A673 (cell line): ENCODE data around the gene GSAP. TPM values are rescaled to one million over a fixed set of nuclear protein-coding genes. Genes with fewer than 3 reads are reported as not detected.

Experiments
- BruUV-seq: library from RNA; stranded (reverse); fragments of 400-500 nt; replicated peaks from 2 replicates; lab custom pipeline; 2021; lab: Mats Ljungman, UMichigan
- CTCF ChIA-PET: fragments of 300-600 bp; sonication (Branson Sonifier 250); formaldehyde crosslinking; loops from one replicate; lab custom pipeline; 2022; ENCODE audit warnings: antibody characterized with exemption; lab: Charles Lee
- POLR2A ChIA-PET: fragments of 300-600 bp; sonication (Branson Sonifier 250); formaldehyde crosslinking; loops from one replicate; lab custom pipeline; 2022; ENCODE audit warnings: antibody characterized with exemption; ENCODE audit not compliant: low non-redundant PET; lab: Charles Lee
- DNase-seq: peaks from one replicate; pipeline ENCODE4 v3.0.0-alpha.2; 2015; ENCODE audit warnings: low spot score
- H3K27ac ChIP-seq: fragments of 200-600 bp; sonication (generic); 2 replicates; pipeline ENCODE4 v1.5.1; 2016; ENCODE audit warnings: mixed run types, low read depth, mild to moderate bottlenecking, mixed read lengths, antibody characterized with exemption, low read length; ENCODE audit not compliant: poor library complexity, severe bottlenecking
- H3K27me3 ChIP-seq: fragments of 200-600 bp; sonication (generic); replicated peaks from 2 replicates; pipeline ENCODE4 v1.6.1; 2017; ENCODE audit warnings: mixed run types, low read depth, mild to moderate bottlenecking, mixed read lengths, antibody characterized with exemption, low read length; ENCODE audit not compliant: insufficient read depth, poor library complexity
- H3K36me3 ChIP-seq: fragments of 200-600 bp; sonication (generic); 2 replicates; pipeline ENCODE4 v1.6.1; 2016; ENCODE audit warnings: mixed run types, mild to moderate bottlenecking, mixed read lengths, antibody characterized with exemption, low read length; ENCODE audit not compliant: insufficient read depth, poor library complexity, severe bottlenecking
- H3K4me1 ChIP-seq: fragments of 200-600 bp; sonication (generic); 2 replicates; pipeline ENCODE4 v1.6.1; 2017; ENCODE audit warnings: mixed run types, mild to moderate bottlenecking, mixed read lengths, antibody characterized with exemption, low read length; ENCODE audit not compliant: insufficient read depth, poor library complexity, severe bottlenecking
- H3K4me3 ChIP-seq: fragments of 200-600 bp; sonication (generic); 2 replicates; pipeline ENCODE4 v1.5.1; 2016; ENCODE audit warnings: low read depth, mixed run types, mild to moderate bottlenecking, mixed read lengths, low read length; ENCODE audit not compliant: poor library complexity, severe bottlenecking
- H3K9me3 ChIP-seq: fragments of 200-600 bp; sonication (generic); 2 replicates; pipeline ENCODE4 v1.6.1; 2016; ENCODE audit warnings: mixed run types, low read depth, mild to moderate bottlenecking, mixed read lengths, antibody characterized with exemption, low read length; ENCODE audit not compliant: poor library complexity, severe bottlenecking
- EZH2 ChIP-seq: fragments of 200-600 bp; sonication (generic); IDR thresholded peaks from 2 replicates; pipeline ENCODE4 v1.6.1; 2017; ENCODE audit warnings: borderline replicate concordance, low read depth, mild to moderate bottlenecking, mixed read lengths, antibody characterized with exemption, low read length; ENCODE audit not compliant: poor library complexity, severe bottlenecking
- intact Hi-C: fragments of 100-400 bp; cut with micrococcal nuclease; formaldehyde crosslinking; loops from one replicate; pipeline ENCODE4 v1.10.0; 2022; ENCODE audit not compliant: unreplicated experiment
- total RNA-seq: library from RNA; stranded (reverse); gene quantifications from 2 replicates; pipeline ENCODE4 v1.2.3, GENCODE V29; 2021
- TF ChIP-seq, protein P1 (sequence below): fragments of 300-800, 200-600 bp; sonication (generic); conservative IDR thresholded peaks from 2 replicates; pipeline ENCODE4 v1.5.1; 2017; ENCODE audit warnings: low read depth, mild to moderate bottlenecking, antibody characterized with exemption, low read length, moderate library complexity, mixed read lengths

Gene GSAP
- total RNA-seq, 1 experiment from 2014 or later, result 0.15 TPM

DNA sequence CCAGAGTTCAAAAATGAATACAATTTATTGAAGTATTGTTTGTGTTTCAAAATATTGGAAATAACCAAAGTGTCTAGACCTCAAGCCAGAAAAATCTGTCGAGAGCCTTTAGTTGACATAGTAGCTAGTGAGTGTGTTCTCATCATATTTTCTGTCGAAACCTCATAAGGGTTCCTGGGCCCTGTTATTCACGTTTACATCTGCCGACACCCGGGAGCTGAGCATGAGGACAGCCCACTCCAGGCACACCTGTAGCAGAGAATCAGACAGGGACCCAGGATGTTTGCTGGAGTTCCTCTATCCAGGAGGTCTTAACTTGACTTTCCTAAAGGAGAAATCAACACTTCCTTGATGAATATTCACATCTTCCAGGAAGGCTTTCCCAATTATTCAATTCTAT is 144.4 kb downstream of the GSAP start:
- ChIA-PET CTCF (no interaction called here), POLR2A (interaction anchor here (0.6 kb wide), 1 partner anchor 96 kb away, joined by 4 read pairs; no protein-coding TSS in a partner anchor)
- TF ChIP-seq, protein P1, sequence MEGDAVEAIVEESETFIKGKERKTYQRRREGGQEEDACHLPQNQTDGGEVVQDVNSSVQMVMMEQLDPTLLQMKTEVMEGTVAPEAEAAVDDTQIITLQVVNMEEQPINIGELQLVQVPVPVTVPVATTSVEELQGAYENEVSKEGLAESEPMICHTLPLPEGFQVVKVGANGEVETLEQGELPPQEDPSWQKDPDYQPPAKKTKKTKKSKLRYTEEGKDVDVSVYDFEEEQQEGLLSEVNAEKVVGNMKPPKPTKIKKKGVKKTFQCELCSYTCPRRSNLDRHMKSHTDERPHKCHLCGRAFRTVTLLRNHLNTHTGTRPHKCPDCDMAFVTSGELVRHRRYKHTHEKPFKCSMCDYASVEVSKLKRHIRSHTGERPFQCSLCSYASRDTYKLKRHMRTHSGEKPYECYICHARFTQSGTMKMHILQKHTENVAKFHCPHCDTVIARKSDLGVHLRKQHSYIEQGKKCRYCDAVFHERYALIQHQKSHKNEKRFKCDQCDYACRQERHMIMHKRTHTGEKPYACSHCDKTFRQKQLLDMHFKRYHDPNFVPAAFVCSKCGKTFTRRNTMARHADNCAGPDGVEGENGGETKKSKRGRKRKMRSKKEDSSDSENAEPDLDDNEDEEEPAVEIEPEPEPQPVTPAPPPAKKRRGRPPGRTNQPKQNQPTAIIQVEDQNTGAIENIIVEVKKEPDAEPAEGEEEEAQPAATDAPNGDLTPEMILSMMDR, result no peak
- TF ChIP-seq EZH2, result no peak
- no peak for DNase-seq
- Histone ChIP-seq H3K27me3 (no peaks in the 10 kb centered on the region), H3K4me1 (no peaks in the 10 kb centered on the region), H3K4me3 (no peak overlapping the region), H3K36me3 (no peaks in the 10 kb centered on the region), H3K27ac (no peak overlapping the region), H3K9me3 (no peaks in the 10 kb centered on the region)
- intact Hi-C loops, result no loop called here
- BruUV-seq, result no TSS peak

DNA sequence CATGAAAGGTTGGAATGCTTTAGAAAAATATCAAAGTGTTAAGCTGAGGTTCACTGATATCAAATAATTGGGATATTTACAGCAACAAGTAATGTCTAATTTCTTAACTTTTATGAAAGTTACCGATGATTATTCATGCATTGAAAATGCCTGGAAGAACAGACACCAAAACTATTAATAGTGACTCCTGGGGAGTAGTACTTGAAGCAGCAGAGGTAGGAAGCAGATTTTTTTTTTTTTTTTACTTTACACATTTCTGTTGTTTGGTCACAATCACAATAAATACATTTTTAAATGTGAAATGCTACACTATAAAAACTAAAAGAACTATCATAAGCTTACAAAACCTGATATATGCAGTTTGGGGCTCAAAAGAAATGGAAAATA is 146.1 kb downstream of the GSAP start:
- Histone ChIP-seq H3K4me1 (no peaks in the 10 kb centered on the region), H3K27ac (no peak overlapping the region), H3K36me3 (no peaks in the 10 kb centered on the region), H3K9me3 (no peaks in the 10 kb centered on the region), H3K4me3 (no peak overlapping the region), H3K27me3 (no peaks in the 10 kb centered on the region)
- POLR2A ChIA-PET, result no interaction called here
- BruUV-seq, result no TSS peak
- CTCF ChIA-PET, result no interaction called here
- no peak for DNase-seq
- no peak for TF ChIP-seq EZH2
- TF ChIP-seq, protein P1, result no peak
- intact Hi-C loops, result no loop called here

DNA sequence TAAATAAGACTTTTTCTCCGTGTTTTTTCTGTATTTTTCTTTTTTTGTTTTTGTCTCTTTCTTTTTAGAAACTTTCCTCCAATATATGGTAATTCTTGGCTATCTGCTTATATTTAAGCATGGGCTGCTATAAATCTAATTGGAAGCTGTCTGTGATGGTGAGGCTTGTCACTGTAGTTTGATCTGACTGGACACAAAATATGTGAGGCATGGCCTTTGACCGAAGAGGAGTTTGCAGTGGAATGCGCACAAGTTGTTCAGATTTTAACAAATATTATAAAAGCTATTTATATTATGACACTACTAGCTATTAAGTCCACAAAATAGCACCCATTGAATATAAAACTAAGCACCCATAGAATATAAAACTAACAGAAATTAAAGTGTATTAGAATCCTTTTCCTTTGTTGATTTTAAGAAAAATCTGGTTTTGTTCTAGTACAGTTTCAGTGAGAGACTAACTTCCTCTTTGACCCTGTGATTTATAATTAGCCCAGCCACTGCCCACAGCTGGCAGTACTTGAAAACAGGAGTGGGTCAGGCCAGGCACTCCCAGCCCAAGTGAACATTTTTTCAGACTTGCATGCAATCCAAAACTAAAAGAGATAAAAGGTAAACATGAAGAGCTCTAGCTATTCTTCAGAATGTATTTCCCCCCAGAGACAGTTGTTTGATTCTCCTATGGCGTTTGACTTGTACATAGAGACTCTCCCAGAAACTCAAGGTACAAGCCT is 146.6 kb downstream of the GSAP start:
- Histone ChIP-seq H3K36me3 (no peaks in the 10 kb centered on the region), H3K9me3 (no peaks in the 10 kb centered on the region), H3K4me1 (no peaks in the 10 kb centered on the region), H3K4me3 (no peak overlapping the region), H3K27ac (no peak overlapping the region), H3K27me3 (no peaks in the 10 kb centered on the region)
- no TSS peak for BruUV-seq
- intact Hi-C loops, result no loop called here
- TF ChIP-seq, protein P1, result no peak
- TF ChIP-seq EZH2, result no peak
- ChIA-PET POLR2A (no interaction called here), CTCF (interaction anchor here (0.6 kb wide), 1 partner anchor 18 kb away, joined by 5 read pairs; no protein-coding TSS in a partner anchor)
- DNase-seq, result no peak
